ENCODE results near the gene OR6B3. TPM values are rescaled to one million over a fixed set of nuclear protein-coding genes. Genes with fewer than 3 reads are reported as not detected.

OR6B3 gene
- total and polyA plus RNA-seq, 12 donors = not detected

- WGBS, 4 donors = 91 to 97% (median 93%) methylated on average over 11 of the region's 11 CpGs
- peaks cover 0 to 2% of the 10 kb centered on the region in 2 donors for H3K4me1 ChIP-seq (replicated peaks in 1 of 2)
- no peak overlapping the region for H3K4me3 ChIP-seq
- DNase-seq = no peak
- no peaks in the 10 kb centered on the region for H3K27me3 ChIP-seq
- TF ChIP-seq POLR2A (IDR thresholded peaks at IDR 0.05) = no peak
- no peak for TF ChIP-seq CTCF (IDR thresholded peaks at IDR 0.05)
- no peak overlapping the region for H3K27ac ChIP-seq
- intact Hi-C loops (cut with DNase I) = no loop called here
- H3K9me3 ChIP-seq (replicated peaks in 1 of 3) = no peaks in the 10 kb centered on the region
- H3K36me3 ChIP-seq (replicated peaks in 1 of 2) = peaks cover 0 to 72% of the 10 kb centered on the region in 2 donors
Measured at GRCh38 chr2:240018071-240018750, 35.1 kb downstream of the OR6B3 start.

- intact Hi-C loops (cut with DNase I) = no loop called here
- Histone ChIP-seq H3K36me3 (replicated peaks in 1 of 2) (peaks cover 0 to 88% of the 10 kb centered on the region in 2 donors), H3K4me3 (no peak overlapping the region), H3K4me1 (replicated peaks in 1 of 2) (no peaks in the 10 kb centered on the region), H3K9me3 (replicated peaks in 1 of 3) (no peaks in the 10 kb centered on the region), H3K27ac (no peak overlapping the region), H3K27me3 (no peaks in the 10 kb centered on the region)
- TF ChIP-seq POLR2A (IDR thresholded peaks at IDR 0.05) = no peak
- TF ChIP-seq CTCF (IDR thresholded peaks at IDR 0.05) = no peak
- WGBS, 4 donors = 93 to 96% (median 94%) methylated on average over 9 of the region's 9 CpGs
- DNase-seq = no peak
Measured at GRCh38 chr2:240014327-240014726, 39.0 kb downstream of the OR6B3 start.

GRCh38 chr2:240013343-240013742, 40.0 kb downstream of the OR6B3 start:
- peaks cover 0 to 88% of the 10 kb centered on the region in 2 donors for H3K36me3 ChIP-seq (replicated peaks in 1 of 2)
- no peaks in the 10 kb centered on the region for H3K9me3 ChIP-seq (replicated peaks in 1 of 3)
- intact Hi-C loops (cut with DNase I) = no loop called here
- DNase-seq = no peak
- H3K27ac ChIP-seq = no peak overlapping the region
- TF ChIP-seq CTCF (IDR thresholded peaks at IDR 0.05) (peak in 3 of 6 experiments; percentile 12 to 23 (median 18)), POLR2A (IDR thresholded peaks at IDR 0.05) (no peak)
- 91 to 95% (median 94%) methylated on average over 1 of the region's 1 CpG for WGBS, 4 donors
- no peaks in the 10 kb centered on the region for H3K4me1 ChIP-seq (replicated peaks in 1 of 2)
- no peaks in the 10 kb centered on the region for H3K27me3 ChIP-seq
- no peak overlapping the region for H3K4me3 ChIP-seq

GRCh38 chr2:240002983-240003382, 50.3 kb downstream of the OR6B3 start:
- 86 to 92% (median 87%) methylated on average over 7 of the region's 7 CpGs for whole genome bisulfite sequencing, 4 donors
- Histone ChIP-seq H3K9me3 (replicated peaks in 1 of 3) (no peaks in the 10 kb centered on the region), H3K36me3 (replicated peaks in 1 of 2) (peaks cover 0 to 80% of the 10 kb centered on the region in 2 donors), H3K4me1 (replicated peaks in 1 of 2) (no peaks in the 10 kb centered on the region), H3K4me3 (no peak overlapping the region), H3K27me3 (no peaks in the 10 kb centered on the region), H3K27ac (no peak overlapping the region)
- intact Hi-C loops (cut with DNase I) = no loop called here
- no peak for DNase-seq
- no peak for TF ChIP-seq CTCF (IDR thresholded peaks at IDR 0.05)
- TF ChIP-seq POLR2A (IDR thresholded peaks at IDR 0.05) = no peak
